Measurements from ENCODE around the gene SKAP1. TPM values are rescaled to one million over a fixed set of nuclear protein-coding genes. Genes with fewer than 3 reads are reported as not detected.
"Not testable (repeated sequence)": the region's sequence is repeated elsewhere in the genome, so short reads cannot be mapped to it uniquely, and the experiment has no call there.

SKAP1 gene
- total RNA-seq, 1 donor from 2014 or later = 5.1 TPM

DNA sequence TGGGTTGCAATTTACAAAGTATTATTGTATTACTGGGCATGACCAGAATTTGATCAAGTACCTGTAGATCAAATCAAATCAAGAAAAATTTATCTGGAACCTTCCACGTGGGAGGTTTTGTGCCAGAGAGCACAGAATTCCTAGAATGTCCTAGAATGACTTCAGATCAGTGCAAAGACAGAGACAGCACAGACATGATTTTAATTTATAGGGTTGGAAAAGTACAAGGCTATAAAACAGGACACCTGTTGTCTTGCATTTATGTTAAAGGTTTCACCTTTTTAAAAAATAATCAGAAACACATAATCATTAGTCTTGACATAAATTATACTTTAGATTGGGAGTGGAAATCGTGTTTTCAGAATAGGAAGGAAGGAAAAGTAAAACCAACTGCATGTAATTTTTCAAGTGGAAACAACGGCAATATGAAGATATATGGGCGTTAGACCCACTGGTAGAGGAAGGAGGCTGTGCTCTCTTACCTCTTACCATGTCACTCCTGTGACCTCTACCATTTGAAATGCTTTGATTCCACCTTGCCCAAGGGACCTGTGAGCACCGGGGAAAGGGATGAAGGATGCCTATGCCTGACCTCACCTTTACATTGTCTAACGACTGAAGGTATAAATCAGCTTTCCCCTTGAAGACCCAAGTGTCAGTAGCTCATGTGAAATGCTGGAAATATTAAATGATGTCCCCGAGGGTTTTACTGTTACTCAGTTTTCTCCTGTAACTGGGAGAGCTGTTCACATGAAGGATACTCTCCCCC lies 222.1 kb downstream of the SKAP1 start:
- TF ChIP-seq, protein P1, sequence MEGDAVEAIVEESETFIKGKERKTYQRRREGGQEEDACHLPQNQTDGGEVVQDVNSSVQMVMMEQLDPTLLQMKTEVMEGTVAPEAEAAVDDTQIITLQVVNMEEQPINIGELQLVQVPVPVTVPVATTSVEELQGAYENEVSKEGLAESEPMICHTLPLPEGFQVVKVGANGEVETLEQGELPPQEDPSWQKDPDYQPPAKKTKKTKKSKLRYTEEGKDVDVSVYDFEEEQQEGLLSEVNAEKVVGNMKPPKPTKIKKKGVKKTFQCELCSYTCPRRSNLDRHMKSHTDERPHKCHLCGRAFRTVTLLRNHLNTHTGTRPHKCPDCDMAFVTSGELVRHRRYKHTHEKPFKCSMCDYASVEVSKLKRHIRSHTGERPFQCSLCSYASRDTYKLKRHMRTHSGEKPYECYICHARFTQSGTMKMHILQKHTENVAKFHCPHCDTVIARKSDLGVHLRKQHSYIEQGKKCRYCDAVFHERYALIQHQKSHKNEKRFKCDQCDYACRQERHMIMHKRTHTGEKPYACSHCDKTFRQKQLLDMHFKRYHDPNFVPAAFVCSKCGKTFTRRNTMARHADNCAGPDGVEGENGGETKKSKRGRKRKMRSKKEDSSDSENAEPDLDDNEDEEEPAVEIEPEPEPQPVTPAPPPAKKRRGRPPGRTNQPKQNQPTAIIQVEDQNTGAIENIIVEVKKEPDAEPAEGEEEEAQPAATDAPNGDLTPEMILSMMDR (IDR thresholded peaks at IDR 0.05) = no peak
- H3K36me3 ChIP-seq = no peaks in the 10 kb centered on the region
- ATAC-seq (no peak), DNase-seq (no peak)
- H3K4me1 ChIP-seq = no peaks in the 10 kb centered on the region
- intact Hi-C loops (cut with DNase I) = no loop called here
- H3K27me3 ChIP-seq = peaks cover 14% of the 10 kb centered on the region
- H3K9me3 ChIP-seq = no peaks in the 10 kb centered on the region
- H3K4me3 ChIP-seq = no peak overlapping the region
- H3K27ac ChIP-seq = no peak overlapping the region

DNA sequence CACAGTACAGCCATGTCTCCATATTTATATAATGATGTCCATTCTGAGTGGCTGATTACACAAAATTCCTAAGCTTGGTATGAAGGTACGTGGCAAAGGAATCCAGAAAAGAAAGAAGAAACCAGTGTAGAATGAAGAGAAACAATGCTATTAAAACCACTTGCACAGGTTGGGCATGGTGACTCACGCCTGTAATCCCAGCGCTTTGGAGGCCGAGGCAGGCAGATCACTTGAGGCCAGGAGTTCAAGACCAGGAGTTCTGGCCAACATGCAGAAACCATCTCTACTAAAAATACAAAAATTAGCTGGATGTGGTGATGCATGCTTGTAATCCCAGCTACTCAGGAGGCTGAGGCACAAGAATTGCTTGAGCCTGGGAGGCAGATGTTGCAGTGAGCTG lies 223.0 kb downstream of the SKAP1 start:
- H3K9me3 ChIP-seq; H3K4me1 ChIP-seq; H3K27ac ChIP-seq; H3K36me3 ChIP-seq; ATAC-seq; intact Hi-C loops (cut with DNase I); DNase-seq; H3K4me3 ChIP-seq: not testable (repeated sequence)
- peaks cover 14% of the 10 kb centered on the region for H3K27me3 ChIP-seq

DNA sequence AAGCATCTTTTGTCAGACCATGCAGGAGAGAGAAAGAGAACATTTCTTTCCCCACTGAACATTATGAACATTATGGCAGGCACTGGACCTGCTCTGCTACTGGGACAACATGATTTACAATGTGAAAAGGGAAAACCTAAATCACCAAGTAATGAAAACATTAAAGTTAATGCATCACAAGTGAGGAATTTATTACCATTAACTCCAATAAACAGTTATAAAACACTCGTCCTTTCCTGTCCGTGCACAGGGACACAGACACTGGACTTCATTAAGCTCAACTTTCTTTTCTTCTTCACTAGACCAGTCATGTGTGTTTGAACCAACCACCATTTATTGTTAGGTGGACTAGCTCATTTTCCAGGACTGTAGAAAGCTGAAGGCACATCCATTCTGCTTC lies 227.1 kb downstream of the SKAP1 start:
- TF ChIP-seq, protein P1 (IDR thresholded peaks at IDR 0.05) = no peak
- ATAC-seq (no peak), DNase-seq (no peak)
- Histone ChIP-seq H3K4me3 (no peak overlapping the region), H3K27me3 (peaks cover 7% of the 10 kb centered on the region), H3K27ac (no peak overlapping the region), H3K4me1 (no peaks in the 10 kb centered on the region), H3K36me3 (no peaks in the 10 kb centered on the region), H3K9me3 (no peaks in the 10 kb centered on the region)
- intact Hi-C loops (cut with DNase I) = no loop called here

DNA sequence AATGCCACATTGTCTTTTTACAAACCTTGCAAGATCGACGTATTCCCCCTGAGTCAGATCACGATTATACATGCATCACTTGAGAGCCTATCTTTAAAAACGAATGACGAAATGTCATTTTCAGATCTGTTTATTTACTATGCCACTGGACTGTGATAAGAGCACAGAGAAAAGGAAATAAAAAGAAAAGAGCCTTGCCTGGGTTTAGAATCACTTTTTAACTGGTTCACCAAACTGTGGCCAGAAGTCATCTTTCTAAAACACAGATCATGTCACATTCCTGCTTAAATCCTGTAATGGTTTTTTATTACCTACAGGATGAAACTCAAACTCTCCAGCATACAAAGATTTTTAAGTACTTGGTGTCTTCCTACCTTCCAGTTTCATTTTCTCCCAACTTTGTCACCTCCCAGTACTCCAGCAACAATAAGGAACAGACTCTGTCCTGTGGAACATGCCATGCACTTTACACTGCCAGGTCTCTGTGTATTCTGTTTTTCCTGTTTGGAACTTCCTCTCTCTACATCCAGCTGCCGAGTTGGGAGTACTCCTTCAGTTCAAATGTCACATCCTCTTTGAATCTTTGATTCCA lies 231.0 kb downstream of the SKAP1 start:
- ATAC-seq = peak; percentile 37
- TF ChIP-seq, protein P1 (IDR thresholded peaks at IDR 0.05) = no peak
- intact Hi-C loops (cut with DNase I) = no loop called here
- H3K27ac ChIP-seq = no peak overlapping the region
- no peak overlapping the region for H3K4me3 ChIP-seq
- H3K27me3 ChIP-seq = peaks cover 7% of the 10 kb centered on the region
- no peaks in the 10 kb centered on the region for H3K9me3 ChIP-seq
- no peaks in the 10 kb centered on the region for H3K36me3 ChIP-seq
- DNase-seq = no peak
- H3K4me1 ChIP-seq = no peaks in the 10 kb centered on the region

DNA sequence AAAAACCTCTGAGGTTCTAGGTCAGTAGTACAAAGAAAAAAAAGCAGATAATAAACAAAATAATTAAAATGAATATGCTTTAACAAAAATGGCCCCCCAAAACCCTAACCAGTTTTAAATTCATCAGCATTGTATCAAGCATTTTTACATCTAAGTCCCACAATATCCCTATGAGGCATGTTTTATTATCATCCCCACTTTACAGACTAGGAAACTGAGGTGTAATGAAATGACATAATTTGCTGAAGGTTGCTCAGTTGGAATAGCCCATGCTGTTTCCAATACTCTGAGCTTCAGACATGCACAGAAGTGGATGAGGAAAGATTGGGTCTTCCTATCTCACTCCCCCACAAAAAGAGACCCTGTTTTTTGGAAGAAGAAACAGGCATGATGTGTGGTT lies 234.1 kb downstream of the SKAP1 start:
- no peak for ATAC-seq
- Histone ChIP-seq H3K4me3 (no peak overlapping the region), H3K27ac (no peak overlapping the region), H3K9me3 (no peaks in the 10 kb centered on the region), H3K36me3 (no peaks in the 10 kb centered on the region), H3K27me3 (peaks cover 7% of the 10 kb centered on the region), H3K4me1 (no peaks in the 10 kb centered on the region)
- TF ChIP-seq, protein P1 (IDR thresholded peaks at IDR 0.05) = no peak
- intact Hi-C loops (cut with DNase I) = no loop called here
- no peak for DNase-seq

DNA sequence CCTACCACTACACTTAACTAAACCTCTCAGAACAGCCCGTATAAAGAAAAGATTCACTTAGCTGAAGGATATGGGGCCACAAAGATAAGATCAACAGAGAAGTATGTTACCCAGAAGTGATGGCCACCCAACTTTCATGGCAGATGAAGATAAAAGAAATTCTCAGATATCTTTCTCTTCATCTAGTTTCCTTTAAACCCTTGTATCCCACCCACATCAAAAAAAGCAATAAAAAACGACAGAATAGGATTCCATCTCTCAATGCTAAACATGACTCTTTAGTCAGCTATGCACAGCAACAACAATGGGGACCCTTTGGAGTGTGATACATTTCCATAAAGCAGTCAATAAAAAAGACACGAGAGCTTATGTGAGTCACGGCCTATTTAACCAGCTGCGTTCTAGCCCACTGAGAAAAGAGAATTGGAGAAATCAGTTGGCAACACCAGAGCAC lies 235.9 kb downstream of the SKAP1 start:
- intact Hi-C loops (cut with DNase I) = no loop called here
- H3K27me3 ChIP-seq = peaks cover 7% of the 10 kb centered on the region
- no peak overlapping the region for H3K4me3 ChIP-seq
- H3K9me3 ChIP-seq = no peaks in the 10 kb centered on the region
- no peaks in the 10 kb centered on the region for H3K4me1 ChIP-seq
- DNase-seq = no peak
- ATAC-seq = no peak
- TF ChIP-seq, protein P1 (IDR thresholded peaks at IDR 0.05) = no peak
- no peak overlapping the region for H3K27ac ChIP-seq
- no peaks in the 10 kb centered on the region for H3K36me3 ChIP-seq
